GM12878 (cell line): ENCODE measurements around the gene DHX34. TPM values are rescaled to one million over a fixed set of nuclear protein-coding genes. Genes with fewer than 3 reads are reported as not detected.

Experiments used
- CHD2 ChIP-seq: IDR thresholded peaks from 2 replicates; pipeline ENCODE4 v1.6.1; 2011; ENCODE audit warnings: low read depth, low read length, improper control_type of control experiment, borderline replicate concordance
- CHD4 ChIP-seq: fragments of 200-600 bp; sonication (generic); IDR thresholded peaks from 2 replicates; pipeline ENCODE4 v1.6.1; 2016; ENCODE audit warnings: mild to moderate bottlenecking
- FOXM1 ChIP-seq: IDR thresholded peaks from 2 replicates; pipeline ENCODE4 v1.6.1; 2012; ENCODE audit warnings: low read depth, mild to moderate bottlenecking, inconsistent platforms, low read length, moderate library complexity
- GABPA ChIP-seq: IDR thresholded peaks from 2 replicates; pipeline ENCODE4 v1.6.1; 2014; ENCODE audit warnings: antibody characterized with exemption, low read depth, mild to moderate bottlenecking, inconsistent platforms
- HDGF ChIP-seq: fragments of 450-650 bp; IDR thresholded peaks from 2 replicates; pipeline ENCODE4 v1.6.1; 2016; ENCODE audit warnings: antibody characterized with exemption
- LARP7 ChIP-seq: fragments of 450-650 bp; IDR thresholded peaks from 2 replicates; pipeline ENCODE4 v1.6.1; 2017; ENCODE audit warnings: mild to moderate bottlenecking
- NBN ChIP-seq: fragments of 450-650 bp; IDR thresholded peaks from 2 replicates; pipeline ENCODE4 v1.6.1; 2016
- NR2C2 ChIP-seq: IDR thresholded peaks from 2 replicates; pipeline ENCODE4 v1.6.1; 2011; ENCODE audit warnings: borderline replicate concordance, low read depth; ENCODE audit not compliant: control insufficient read depth, insufficient read length
- SREBF2 ChIP-seq: IDR thresholded peaks from 2 replicates; pipeline ENCODE4 v1.6.1; 2012; ENCODE audit warnings: mild to moderate bottlenecking, low read length
- ZNF24 ChIP-seq: fragments of 450-650 bp; IDR thresholded peaks from 2 replicates; pipeline ENCODE4 v1.6.1; 2017; ENCODE audit warnings: antibody characterized with exemption, mild to moderate bottlenecking
- polyA plus RNA-seq, 11 experiments: library from polyadenylated mRNA; depleted of rRNA in 4 of 11; unstranded in 6 of 11; stranded (reverse) in 5 of 11; fragments of >200 nt; fragmentation: Nextera tagmentation in 4 of 11; fragmentation: Illumina TruSeq in 1 of 11; extraction: Ambion mirVana in 4 of 11; extraction: Trizol in 1 of 11; gene quantifications; 1 replicate in 1 of 11; 2 replicates in 10 of 11; pipeline versions ENCODE4 v1.2.1 to v1.2.3, GENCODE V29; 2011 to 2016; ENCODE audit warnings: inconsistent platforms in 2 of 11, missing spikeins in 2 of 11, low read depth in 1 of 11
- total RNA-seq, 4 experiments: library from RNA; depleted of rRNA in 3 of 4; stranded (reverse); fragments of >200 nt in 3 of 4; fragmentation: Illumina TruSeq in 1 of 4; extraction: Trizol in 1 of 4; gene quantifications; 2 replicates each; pipeline versions ENCODE4 v1.2.1 to v1.2.3, GENCODE V29; 2013 to 2021
- TF ChIP-seq, protein P1 (sequence below): fragments of 450-650 bp; IDR thresholded peaks from 2 replicates; pipeline ENCODE4 v1.6.1; 2016; ENCODE audit warnings: mild to moderate bottlenecking, moderate library complexity, borderline replicate concordance
- TF ChIP-seq, protein P2 (sequence below): IDR thresholded peaks from 2 replicates; pipeline ENCODE4 v1.6.1; 2012; ENCODE audit warnings: improper control_type of control experiment, low read depth, low read length; ENCODE audit not compliant: insufficient replicate concordance
- TF ChIP-seq, protein P3 (sequence below), 3 experiments: IDR thresholded peaks in 2 of 3; conservative IDR thresholded peaks in 1 of 3; 2 replicates each; pipeline ENCODE4 v1.5.1; 2011; ENCODE audit warnings: low read depth in 3 of 3, low read length in 3 of 3, mild to moderate bottlenecking in 3 of 3, control low read depth in 2 of 3, moderate library complexity in 2 of 3, inconsistent platforms in 1 of 3, mixed read lengths in 1 of 3; ENCODE audit not compliant: control insufficient read depth in 2 of 3, insufficient read depth in 1 of 3; ENCODE audit errors: extremely low read depth in 1 of 3
- TF ChIP-seq, protein P4 (sequence below): fragments of 450-650 bp; IDR thresholded peaks from 2 replicates; pipeline ENCODE4 v1.6.1; 2017; ENCODE audit warnings: antibody characterized with exemption, mild to moderate bottlenecking, moderate library complexity

Gene DHX34
- total and polyA plus RNA-seq, 10 of the 15 experiments (the other 5 are each of a cell fraction or from before 2014, with no cell fraction given): 0.19 to 16.9 (median 10.5) TPM

DNA sequence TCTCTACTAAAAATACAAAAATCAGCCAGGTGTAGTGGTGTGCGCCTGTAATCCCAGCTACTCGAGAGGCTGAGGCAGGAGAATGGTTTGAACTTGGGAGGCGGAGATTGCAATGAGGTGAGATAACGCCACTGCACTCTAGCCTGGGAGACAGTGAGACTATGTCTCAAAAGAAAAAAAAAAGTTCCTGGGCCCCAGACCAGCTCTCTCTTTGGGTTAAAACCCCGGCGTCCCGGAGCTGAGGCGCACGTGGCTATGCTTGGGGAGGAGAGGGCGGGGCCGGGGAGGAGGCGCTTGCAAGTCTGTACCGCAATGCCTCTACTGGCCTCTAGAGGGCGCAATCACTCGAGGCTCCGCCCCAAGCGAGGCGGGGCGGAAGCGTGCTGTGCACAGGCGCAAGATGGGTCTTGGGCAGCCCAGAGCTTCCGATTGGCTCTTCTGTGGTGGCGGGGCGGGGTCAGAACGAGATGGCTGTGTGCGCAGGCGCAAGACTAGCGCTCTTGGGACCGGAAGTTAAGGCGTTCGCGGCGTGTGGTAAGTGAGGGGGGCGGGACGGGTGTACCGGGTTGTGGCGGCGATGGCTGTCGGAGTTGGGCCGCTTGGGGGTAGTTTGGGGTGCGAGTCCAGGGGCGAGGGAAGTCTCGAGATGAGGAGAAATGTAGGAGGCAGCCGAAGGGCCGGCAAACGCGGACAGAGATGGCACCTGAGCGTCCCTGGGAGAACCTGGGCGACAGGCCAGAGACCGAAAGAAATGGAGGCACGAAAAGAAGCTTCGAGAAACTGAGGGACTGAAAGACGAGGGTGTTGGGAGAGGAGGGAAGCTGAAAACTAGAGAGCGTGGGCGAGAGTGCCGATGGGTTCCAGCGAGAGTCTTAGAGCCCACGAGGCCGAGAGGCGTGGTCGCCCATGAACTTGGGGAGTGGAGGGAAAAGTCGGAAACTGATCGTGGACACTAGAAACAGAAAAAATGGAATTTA is at the start of gene DHX34 (continued):
- peak; percentile 70; the same call in 1 of the 2 replicates for TF ChIP-seq CHD2
- TF ChIP-seq, protein P1, sequence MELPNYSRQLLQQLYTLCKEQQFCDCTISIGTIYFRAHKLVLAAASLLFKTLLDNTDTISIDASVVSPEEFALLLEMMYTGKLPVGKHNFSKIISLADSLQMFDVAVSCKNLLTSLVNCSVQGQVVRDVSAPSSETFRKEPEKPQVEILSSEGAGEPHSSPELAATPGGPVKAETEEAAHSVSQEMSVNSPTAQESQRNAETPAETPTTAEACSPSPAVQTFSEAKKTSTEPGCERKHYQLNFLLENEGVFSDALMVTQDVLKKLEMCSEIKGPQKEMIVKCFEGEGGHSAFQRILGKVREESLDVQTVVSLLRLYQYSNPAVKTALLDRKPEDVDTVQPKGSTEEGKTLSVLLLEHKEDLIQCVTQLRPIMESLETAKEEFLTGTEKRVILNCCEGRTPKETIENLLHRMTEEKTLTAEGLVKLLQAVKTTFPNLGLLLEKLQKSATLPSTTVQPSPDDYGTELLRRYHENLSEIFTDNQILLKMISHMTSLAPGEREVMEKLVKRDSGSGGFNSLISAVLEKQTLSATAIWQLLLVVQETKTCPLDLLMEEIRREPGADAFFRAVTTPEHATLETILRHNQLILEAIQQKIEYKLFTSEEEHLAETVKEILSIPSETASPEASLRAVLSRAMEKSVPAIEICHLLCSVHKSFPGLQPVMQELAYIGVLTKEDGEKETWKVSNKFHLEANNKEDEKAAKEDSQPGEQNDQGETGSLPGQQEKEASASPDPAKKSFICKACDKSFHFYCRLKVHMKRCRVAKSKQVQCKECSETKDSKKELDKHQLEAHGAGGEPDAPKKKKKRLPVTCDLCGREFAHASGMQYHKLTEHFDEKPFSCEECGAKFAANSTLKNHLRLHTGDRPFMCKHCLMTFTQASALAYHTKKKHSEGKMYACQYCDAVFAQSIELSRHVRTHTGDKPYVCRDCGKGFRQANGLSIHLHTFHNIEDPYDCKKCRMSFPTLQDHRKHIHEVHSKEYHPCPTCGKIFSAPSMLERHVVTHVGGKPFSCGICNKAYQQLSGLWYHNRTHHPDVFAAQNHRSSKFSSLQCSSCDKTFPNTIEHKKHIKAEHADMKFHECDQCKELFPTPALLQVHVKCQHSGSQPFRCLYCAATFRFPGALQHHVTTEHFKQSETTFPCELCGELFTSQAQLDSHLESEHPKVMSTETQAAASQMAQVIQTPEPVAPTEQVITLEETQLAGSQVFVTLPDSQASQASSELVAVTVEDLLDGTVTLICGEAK: peak; percentile 54; the same call in 1 of the 2 replicates
- no peak for TF ChIP-seq SREBF2
- TF ChIP-seq CHD4: no peak
- no peak for TF ChIP-seq NR2C2
- TF ChIP-seq LARP7: no peak
- peak; percentile 71; the same call in 1 of the 2 replicates for TF ChIP-seq NBN
- TF ChIP-seq, protein P2, sequence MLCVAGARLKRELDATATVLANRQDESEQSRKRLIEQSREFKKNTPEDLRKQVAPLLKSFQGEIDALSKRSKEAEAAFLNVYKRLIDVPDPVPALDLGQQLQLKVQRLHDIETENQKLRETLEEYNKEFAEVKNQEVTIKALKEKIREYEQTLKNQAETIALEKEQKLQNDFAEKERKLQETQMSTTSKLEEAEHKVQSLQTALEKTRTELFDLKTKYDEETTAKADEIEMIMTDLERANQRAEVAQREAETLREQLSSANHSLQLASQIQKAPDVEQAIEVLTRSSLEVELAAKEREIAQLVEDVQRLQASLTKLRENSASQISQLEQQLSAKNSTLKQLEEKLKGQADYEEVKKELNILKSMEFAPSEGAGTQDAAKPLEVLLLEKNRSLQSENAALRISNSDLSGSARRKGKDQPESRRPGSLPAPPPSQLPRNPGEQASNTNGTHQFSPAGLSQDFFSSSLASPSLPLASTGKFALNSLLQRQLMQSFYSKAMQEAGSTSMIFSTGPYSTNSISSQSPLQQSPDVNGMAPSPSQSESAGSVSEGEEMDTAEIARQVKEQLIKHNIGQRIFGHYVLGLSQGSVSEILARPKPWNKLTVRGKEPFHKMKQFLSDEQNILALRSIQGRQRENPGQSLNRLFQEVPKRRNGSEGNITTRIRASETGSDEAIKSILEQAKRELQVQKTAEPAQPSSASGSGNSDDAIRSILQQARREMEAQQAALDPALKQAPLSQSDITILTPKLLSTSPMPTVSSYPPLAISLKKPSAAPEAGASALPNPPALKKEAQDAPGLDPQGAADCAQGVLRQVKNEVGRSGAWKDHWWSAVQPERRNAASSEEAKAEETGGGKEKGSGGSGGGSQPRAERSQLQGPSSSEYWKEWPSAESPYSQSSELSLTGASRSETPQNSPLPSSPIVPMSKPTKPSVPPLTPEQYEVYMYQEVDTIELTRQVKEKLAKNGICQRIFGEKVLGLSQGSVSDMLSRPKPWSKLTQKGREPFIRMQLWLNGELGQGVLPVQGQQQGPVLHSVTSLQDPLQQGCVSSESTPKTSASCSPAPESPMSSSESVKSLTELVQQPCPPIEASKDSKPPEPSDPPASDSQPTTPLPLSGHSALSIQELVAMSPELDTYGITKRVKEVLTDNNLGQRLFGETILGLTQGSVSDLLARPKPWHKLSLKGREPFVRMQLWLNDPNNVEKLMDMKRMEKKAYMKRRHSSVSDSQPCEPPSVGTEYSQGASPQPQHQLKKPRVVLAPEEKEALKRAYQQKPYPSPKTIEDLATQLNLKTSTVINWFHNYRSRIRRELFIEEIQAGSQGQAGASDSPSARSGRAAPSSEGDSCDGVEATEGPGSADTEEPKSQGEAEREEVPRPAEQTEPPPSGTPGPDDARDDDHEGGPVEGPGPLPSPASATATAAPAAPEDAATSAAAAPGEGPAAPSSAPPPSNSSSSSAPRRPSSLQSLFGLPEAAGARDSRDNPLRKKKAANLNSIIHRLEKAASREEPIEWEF: no peak
- TF ChIP-seq, protein P3, sequence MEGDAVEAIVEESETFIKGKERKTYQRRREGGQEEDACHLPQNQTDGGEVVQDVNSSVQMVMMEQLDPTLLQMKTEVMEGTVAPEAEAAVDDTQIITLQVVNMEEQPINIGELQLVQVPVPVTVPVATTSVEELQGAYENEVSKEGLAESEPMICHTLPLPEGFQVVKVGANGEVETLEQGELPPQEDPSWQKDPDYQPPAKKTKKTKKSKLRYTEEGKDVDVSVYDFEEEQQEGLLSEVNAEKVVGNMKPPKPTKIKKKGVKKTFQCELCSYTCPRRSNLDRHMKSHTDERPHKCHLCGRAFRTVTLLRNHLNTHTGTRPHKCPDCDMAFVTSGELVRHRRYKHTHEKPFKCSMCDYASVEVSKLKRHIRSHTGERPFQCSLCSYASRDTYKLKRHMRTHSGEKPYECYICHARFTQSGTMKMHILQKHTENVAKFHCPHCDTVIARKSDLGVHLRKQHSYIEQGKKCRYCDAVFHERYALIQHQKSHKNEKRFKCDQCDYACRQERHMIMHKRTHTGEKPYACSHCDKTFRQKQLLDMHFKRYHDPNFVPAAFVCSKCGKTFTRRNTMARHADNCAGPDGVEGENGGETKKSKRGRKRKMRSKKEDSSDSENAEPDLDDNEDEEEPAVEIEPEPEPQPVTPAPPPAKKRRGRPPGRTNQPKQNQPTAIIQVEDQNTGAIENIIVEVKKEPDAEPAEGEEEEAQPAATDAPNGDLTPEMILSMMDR (IDR thresholded peaks at IDR 0.05 in 2 of 3, conservative IDR thresholded peaks at IDR 0.05 in 1 of 3; ENCODE audit: control insufficient read depth in 2 of 3, extremely low read depth in 1 of 3, insufficient read depth in 1 of 3, low read depth in 3 of 3, low read length in 3 of 3): peak; percentile 96 to 99 (median 98); a peak in 5 of 6 replicates
- TF ChIP-seq FOXM1: no peak
- TF ChIP-seq, protein P4, sequence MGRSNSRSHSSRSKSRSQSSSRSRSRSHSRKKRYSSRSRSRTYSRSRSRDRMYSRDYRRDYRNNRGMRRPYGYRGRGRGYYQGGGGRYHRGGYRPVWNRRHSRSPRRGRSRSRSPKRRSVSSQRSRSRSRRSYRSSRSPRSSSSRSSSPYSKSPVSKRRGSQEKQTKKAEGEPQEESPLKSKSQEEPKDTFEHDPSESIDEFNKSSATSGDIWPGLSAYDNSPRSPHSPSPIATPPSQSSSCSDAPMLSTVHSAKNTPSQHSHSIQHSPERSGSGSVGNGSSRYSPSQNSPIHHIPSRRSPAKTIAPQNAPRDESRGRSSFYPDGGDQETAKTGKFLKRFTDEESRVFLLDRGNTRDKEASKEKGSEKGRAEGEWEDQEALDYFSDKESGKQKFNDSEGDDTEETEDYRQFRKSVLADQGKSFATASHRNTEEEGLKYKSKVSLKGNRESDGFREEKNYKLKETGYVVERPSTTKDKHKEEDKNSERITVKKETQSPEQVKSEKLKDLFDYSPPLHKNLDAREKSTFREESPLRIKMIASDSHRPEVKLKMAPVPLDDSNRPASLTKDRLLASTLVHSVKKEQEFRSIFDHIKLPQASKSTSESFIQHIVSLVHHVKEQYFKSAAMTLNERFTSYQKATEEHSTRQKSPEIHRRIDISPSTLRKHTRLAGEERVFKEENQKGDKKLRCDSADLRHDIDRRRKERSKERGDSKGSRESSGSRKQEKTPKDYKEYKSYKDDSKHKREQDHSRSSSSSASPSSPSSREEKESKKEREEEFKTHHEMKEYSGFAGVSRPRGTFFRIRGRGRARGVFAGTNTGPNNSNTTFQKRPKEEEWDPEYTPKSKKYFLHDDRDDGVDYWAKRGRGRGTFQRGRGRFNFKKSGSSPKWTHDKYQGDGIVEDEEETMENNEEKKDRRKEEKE: no peak
- peak; percentile 96 for TF ChIP-seq HDGF
- peak; percentile 40; the same call in 1 of the 2 replicates for TF ChIP-seq GABPA
- no peak for TF ChIP-seq ZNF24
